T-helper 1 cell (primary cell): Measurements from ENCODE around the gene PSMD4.
A peak's percentile ranks its signal among the peaks of the same experiment; 100 is the strongest.
"Not testable (repeated sequence)": the region's sequence is repeated elsewhere in the genome, so short reads cannot be mapped to it uniquely, and the experiment has no call there.

ENCODE experiments used
- DNase-seq, 5 donors: peaks; one replicate each; pipeline ENCODE4 v3.0.0-alpha.2; 2012 to 2020
- total RNA-seq, 4 donors: gene quantifications; one replicate each; lab custom pipeline; 2026; lab: John Stamatoyannopoulos, UW

Gene PSMD4
- total RNA-seq = 37.5 to 64.5 (median 48.6) reads per million in 4 donors

GRCh38 chr1:151254217-151255213 lies at the start of gene PSMD4:
TSS of gene PSMD4 (plus strand) at chr1:151254734. CDS start at chr1:151254783, 49 bp downstream.
- DNase-seq = peak; percentile 84 to 95 (median 89)

- DNase-seq = not testable (repeated sequence)
Observed at GRCh38 chr1:151205381-151205965, 49.1 kb upstream of the PSMD4 start.

GRCh38 chr1:151210830-151211229 lies 43.7 kb upstream of the PSMD4 start:
- DNase-seq = no peak

- no peak for DNase-seq
Observed at GRCh38 chr1:151211972-151212705, 42.4 kb upstream of the PSMD4 start.

GRCh38 chr1:151213560-151213959 lies 41.0 kb upstream of the PSMD4 start:
- DNase-seq = no peak

- DNase-seq = no peak
Observed at GRCh38 chr1:151221616-151222015, 32.9 kb upstream of the PSMD4 start.

- no peak for DNase-seq
Observed at GRCh38 chr1:151222130-151222529, 32.4 kb upstream of the PSMD4 start.

GRCh38 chr1:151235235-151235634 lies 19.3 kb upstream of the PSMD4 start:
- no peak for DNase-seq

- DNase-seq = no peak
Observed at GRCh38 chr1:151237678-151238466, 16.7 kb upstream of the PSMD4 start.

- DNase-seq = no peak
Observed at GRCh38 chr1:151238467-151238739, 16.1 kb upstream of the PSMD4 start.

- no peak for DNase-seq
Observed at GRCh38 chr1:151242442-151242841, 12.1 kb upstream of the PSMD4 start.

- DNase-seq = no peak
Observed at GRCh38 chr1:151243683-151244216, 10.8 kb upstream of the PSMD4 start.

GRCh38 chr1:151246786-151247185 lies 7.7 kb upstream of the PSMD4 start:
- DNase-seq = no peak

- peak; percentile 27 to 76 (median 48) for DNase-seq
Observed at GRCh38 chr1:151251656-151252470, 2.7 kb upstream of the PSMD4 start.

- no peak for DNase-seq
Observed at GRCh38 chr1:151255381-151255780, 847 bp downstream of the PSMD4 start.

GRCh38 chr1:151259351-151259750 lies 4.8 kb downstream of the PSMD4 start:
- DNase-seq = no peak

GRCh38 chr1:151265446-151266236 lies 11.1 kb downstream of the PSMD4 start:
- DNase-seq = no peak

- DNase-seq = no peak
Observed at GRCh38 chr1:151266315-151266714, 11.8 kb downstream of the PSMD4 start.

GRCh38 chr1:151266821-151267220 lies 12.3 kb downstream of the PSMD4 start:
- DNase-seq = no peak

GRCh38 chr1:151267760-151268159 lies 13.2 kb downstream of the PSMD4 start:
- DNase-seq = no peak
